GM12878 (cell line): Measurements from ENCODE around the gene TMUB1. TPM values are rescaled to one million over a fixed set of nuclear protein-coding genes. Genes with fewer than 3 reads are reported as not detected.

Experiments used
- ATF3 ChIP-seq: IDR thresholded peaks from 2 replicates; pipeline ENCODE4 v1.6.1; 2011; ENCODE audit warnings: low read depth, mild to moderate bottlenecking, low read length, moderate library complexity, borderline replicate concordance; ENCODE audit errors: extremely low read depth
- CBFB ChIP-seq: IDR thresholded peaks from 2 replicates; pipeline ENCODE4 v1.6.1; 2016; ENCODE audit warnings: antibody characterized with exemption, low read depth
- CBX5 ChIP-seq: sonication (generic); IDR thresholded peaks from 2 replicates; pipeline ENCODE4 v1.6.1; 2016; ENCODE audit warnings: low read depth, moderate library complexity, mild to moderate bottlenecking, inconsistent platforms
- CEBPB ChIP-seq, 2 experiments: fragments of 150-350 bp in 1 of 2; IDR thresholded peaks; 2 replicates each; pipeline ENCODE4 v1.6.1; 2012 to 2014; ENCODE audit warnings: low read depth in 2 of 2, low read length in 2 of 2, borderline replicate concordance in 1 of 2, inconsistent platforms in 1 of 2
- CEBPZ ChIP-seq: fragments of 150-350 bp; IDR thresholded peaks from 2 replicates; pipeline ENCODE4 v1.6.1; 2016; ENCODE audit warnings: low read depth, low read length
- CHD1 ChIP-seq: IDR thresholded peaks from 2 replicates; pipeline ENCODE4 v1.6.1; 2012; ENCODE audit warnings: low read depth, low read length, improper control_type of control experiment
- E2F8 ChIP-seq: fragments of 450-650 bp; IDR thresholded peaks from 2 replicates; pipeline ENCODE4 v1.6.1; 2018; ENCODE audit warnings: mild to moderate bottlenecking, low read depth, moderate library complexity; ENCODE audit not compliant: partially characterized antibody
- KAT2A ChIP-seq: conservative IDR thresholded peaks from 2 replicates; pipeline ENCODE4 v1.6.1; 2011; ENCODE audit warnings: low read depth, low read length; ENCODE audit not compliant: control insufficient read depth
- MXI1 ChIP-seq: fragments of 150-350 bp; IDR thresholded peaks from 2 replicates; pipeline ENCODE4 v1.6.1; 2011; ENCODE audit warnings: low read depth, mild to moderate bottlenecking, inconsistent platforms, low read length, improper control_type of control experiment
- PAX5 ChIP-seq: IDR thresholded peaks from 2 replicates; pipeline ENCODE4 v1.6.1; 2011; ENCODE audit warnings: low read depth, low read length, borderline replicate concordance
- USF2 ChIP-seq: IDR thresholded peaks from 2 replicates; pipeline ENCODE4 v1.6.1; 2011; ENCODE audit warnings: low read depth, low read length, improper control_type of control experiment, borderline replicate concordance
- ZBED1 ChIP-seq: IDR thresholded peaks from 2 replicates; pipeline ENCODE4 v1.6.1; 2016; ENCODE audit warnings: borderline replicate concordance
- ZNF24 ChIP-seq: fragments of 450-650 bp; IDR thresholded peaks from 2 replicates; pipeline ENCODE4 v1.6.1; 2017; ENCODE audit warnings: antibody characterized with exemption, mild to moderate bottlenecking
- ZNF384 ChIP-seq: IDR thresholded peaks from 2 replicates; pipeline ENCODE4 v1.6.1; 2012; ENCODE audit warnings: low read depth, mild to moderate bottlenecking, low read length, improper control_type of control experiment, borderline replicate concordance
- ZNF622 ChIP-seq: fragments of 450-650 bp; IDR thresholded peaks from 2 replicates; pipeline ENCODE4 v1.6.1; 2017; ENCODE audit warnings: mild to moderate bottlenecking, inconsistent platforms
- polyA plus RNA-seq, 11 experiments: library from polyadenylated mRNA; depleted of rRNA in 4 of 11; unstranded in 6 of 11; stranded (reverse) in 5 of 11; fragments of >200 nt; fragmentation: Nextera tagmentation in 4 of 11; fragmentation: Illumina TruSeq in 1 of 11; extraction: Ambion mirVana in 4 of 11; extraction: Trizol in 1 of 11; gene quantifications; 1 replicate in 1 of 11; 2 replicates in 10 of 11; pipeline versions ENCODE4 v1.2.1 to v1.2.3, GENCODE V29; 2011 to 2016; ENCODE audit warnings: inconsistent platforms in 2 of 11, missing spikeins in 2 of 11, low read depth in 1 of 11
- total RNA-seq, 4 experiments: library from RNA; depleted of rRNA in 3 of 4; stranded (reverse); fragments of >200 nt in 3 of 4; fragmentation: Illumina TruSeq in 1 of 4; extraction: Trizol in 1 of 4; gene quantifications; 2 replicates each; pipeline versions ENCODE4 v1.2.1 to v1.2.3, GENCODE V29; 2013 to 2021
- TF ChIP-seq, protein P1 (sequence below): IDR thresholded peaks from 2 replicates; pipeline ENCODE4 v1.6.1; 2012; ENCODE audit warnings: low read depth, low read length, improper control_type of control experiment
- TF ChIP-seq, protein P2 (sequence below): fragments of 450-650 bp; formaldehyde crosslinking; IDR thresholded peaks from 2 replicates; pipeline ENCODE4 v1.5.0; 2022; ENCODE audit warnings: mild to moderate bottlenecking, missing genetic modification characterization

Gene TMUB1
- total and polyA plus RNA-seq, 10 of the 15 experiments (the other 5 are each of a cell fraction or from before 2014, with no cell fraction given) = 0.27 to 79.5 (median 41.3) TPM; not detected in 1

DNA sequence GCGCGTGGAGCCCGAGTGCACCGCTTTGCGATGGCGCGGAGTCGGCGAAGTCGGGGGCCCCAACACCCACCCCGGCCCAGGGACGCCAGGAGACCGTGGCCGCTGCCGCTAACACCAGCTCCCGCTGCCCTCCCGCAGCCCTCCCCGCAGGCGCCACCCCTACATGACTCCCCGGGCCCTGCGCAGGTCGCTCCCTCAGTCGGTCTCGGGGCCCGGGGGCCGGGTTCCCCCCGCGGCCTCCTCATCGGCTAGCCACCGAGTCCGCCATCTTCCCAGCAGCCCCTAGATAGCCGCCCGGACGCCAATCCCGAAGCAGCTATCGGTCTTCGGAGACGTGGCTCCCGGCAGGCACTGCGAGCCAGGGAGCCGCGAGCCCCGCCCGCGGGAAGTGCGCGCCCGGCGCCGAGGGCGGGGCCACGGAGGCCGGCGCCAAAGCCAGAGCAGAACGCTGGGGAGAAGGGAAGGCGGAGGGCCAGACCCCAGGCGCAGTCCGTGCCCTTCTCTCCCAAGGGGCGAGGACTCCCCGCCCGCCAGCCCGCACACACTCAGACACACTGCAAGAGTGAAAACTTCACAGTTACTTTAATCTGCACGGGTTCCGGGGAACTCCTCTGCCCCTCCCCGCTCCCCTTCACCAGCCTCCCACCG is 2.6 kb downstream of the TMUB1 start, which contains the start of gene FASTK (continued):
- TF ChIP-seq CHD1 (0 out of 2 replicates have a peak, but pooled peaks have one; percentile 55), ATF3 (no peak), ZNF384 (peak; percentile 20; the same call in 1 of the 2 replicates), CBX5 (no peak), ZBED1 (peak; percentile 46; the same call in 1 of the 2 replicates), MXI1 (peak; percentile 63), ZNF622 (no peak; the same call in 1 of the 2 replicates), CBFB (peak; percentile 46; the same call in 1 of the 2 replicates), USF2 (no peak), KAT2A (no peak), ZNF24 (no peak), CEBPZ (no peak), PAX5 (no peak), E2F8 (no peak), CEBPB (IDR thresholded peaks at IDR 0.05; ENCODE audit: borderline replicate concordance in 1 of 2, low read depth in 2 of 2, low read length in 2 of 2) (no peak)
- TF ChIP-seq, protein P1, sequence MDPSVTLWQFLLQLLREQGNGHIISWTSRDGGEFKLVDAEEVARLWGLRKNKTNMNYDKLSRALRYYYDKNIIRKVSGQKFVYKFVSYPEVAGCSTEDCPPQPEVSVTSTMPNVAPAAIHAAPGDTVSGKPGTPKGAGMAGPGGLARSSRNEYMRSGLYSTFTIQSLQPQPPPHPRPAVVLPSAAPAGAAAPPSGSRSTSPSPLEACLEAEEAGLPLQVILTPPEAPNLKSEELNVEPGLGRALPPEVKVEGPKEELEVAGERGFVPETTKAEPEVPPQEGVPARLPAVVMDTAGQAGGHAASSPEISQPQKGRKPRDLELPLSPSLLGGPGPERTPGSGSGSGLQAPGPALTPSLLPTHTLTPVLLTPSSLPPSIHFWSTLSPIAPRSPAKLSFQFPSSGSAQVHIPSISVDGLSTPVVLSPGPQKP = no peak
- TF ChIP-seq, protein P2, sequence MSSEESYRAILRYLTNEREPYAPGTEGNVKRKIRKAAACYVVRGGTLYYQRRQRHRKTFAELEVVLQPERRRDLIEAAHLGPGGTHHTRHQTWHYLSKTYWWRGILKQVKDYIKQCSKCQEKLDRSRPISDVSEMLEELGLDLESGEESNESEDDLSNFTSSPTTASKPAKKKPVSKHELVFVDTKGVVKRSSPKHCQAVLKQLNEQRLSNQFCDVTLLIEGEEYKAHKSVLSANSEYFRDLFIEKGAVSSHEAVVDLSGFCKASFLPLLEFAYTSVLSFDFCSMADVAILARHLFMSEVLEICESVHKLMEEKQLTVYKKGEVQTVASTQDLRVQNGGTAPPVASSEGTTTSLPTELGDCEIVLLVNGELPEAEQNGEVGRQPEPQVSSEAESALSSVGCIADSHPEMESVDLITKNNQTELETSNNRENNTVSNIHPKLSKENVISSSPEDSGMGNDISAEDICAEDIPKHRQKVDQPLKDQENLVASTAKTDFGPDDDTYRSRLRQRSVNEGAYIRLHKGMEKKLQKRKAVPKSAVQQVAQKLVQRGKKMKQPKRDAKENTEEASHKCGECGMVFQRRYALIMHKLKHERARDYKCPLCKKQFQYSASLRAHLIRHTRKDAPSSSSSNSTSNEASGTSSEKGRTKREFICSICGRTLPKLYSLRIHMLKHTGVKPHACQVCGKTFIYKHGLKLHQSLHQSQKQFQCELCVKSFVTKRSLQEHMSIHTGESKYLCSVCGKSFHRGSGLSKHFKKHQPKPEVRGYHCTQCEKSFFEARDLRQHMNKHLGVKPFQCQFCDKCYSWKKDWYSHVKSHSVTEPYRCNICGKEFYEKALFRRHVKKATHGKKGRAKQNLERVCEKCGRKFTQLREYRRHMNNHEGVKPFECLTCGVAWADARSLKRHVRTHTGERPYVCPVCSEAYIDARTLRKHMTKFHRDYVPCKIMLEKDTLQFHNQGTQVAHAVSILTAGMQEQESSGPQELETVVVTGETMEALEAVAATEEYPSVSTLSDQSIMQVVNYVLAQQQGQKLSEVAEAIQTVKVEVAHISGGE (CRISPR knock-in tag) = no peak
